Mononuclear cell (primary cell): ENCODE results near the gene ARHGAP30. TPM values are rescaled to one million over a fixed set of nuclear protein-coding genes. Genes with fewer than 3 reads are reported as not detected.
"Not testable (repeated sequence)": the region's sequence is repeated elsewhere in the genome, so short reads cannot be mapped to it uniquely, and the experiment has no call there.

ENCODE experiments used
- H3K27me3 ChIP-seq: 2 replicates; pipeline ENCODE4 v1.6.0; 2011; ENCODE audit warnings: low read length, control low read depth; ENCODE audit not compliant: insufficient read depth
- H3K4me1 ChIP-seq: 2 replicates; pipeline ENCODE4 v1.5.1; 2011; ENCODE audit warnings: mild to moderate bottlenecking, low read length, control low read depth; ENCODE audit not compliant: insufficient read depth
- H3K4me3 ChIP-seq: 2 replicates; pipeline ENCODE4 v1.5.1; 2011; ENCODE audit warnings: mild to moderate bottlenecking, low read length, moderate library complexity
- H3K9me3 ChIP-seq: 2 replicates; pipeline ENCODE4 v1.5.1; 2011; ENCODE audit warnings: low read depth, mild to moderate bottlenecking, control low read depth, low read length
- total RNA-seq: library from RNA; depleted of rRNA; stranded (reverse); fragments of >200 nt; gene quantifications from one replicate; pipeline ENCODE4 v1.2.3, GENCODE V29; 2012

Gene ARHGAP30
- total RNA-seq, 1 donor = 60.3 TPM

- Histone ChIP-seq H3K4me3 (peak overlapping the region; percentile 67), H3K4me1 (peaks cover 48% of the 10 kb centered on the region), H3K9me3 (no peaks in the 10 kb centered on the region), H3K27me3 (no peaks in the 10 kb centered on the region)
These were observed 48.3 kb downstream of the ARHGAP30 start for GRCh38 chr1:161021165-161021969.

- H3K4me1 ChIP-seq = peaks cover 48% of the 10 kb centered on the region
- H3K27me3 ChIP-seq = no peaks in the 10 kb centered on the region
- H3K4me3 ChIP-seq = peak within 1 kb of the TSS; percentile 67
- H3K9me3 ChIP-seq = no peaks in the 10 kb centered on the region
These were observed 49.1 kb downstream of the ARHGAP30 start, which contains the start of gene F11R for GRCh38 chr1:161020509-161021164. Gene F11R, minus strand, starts transcription at chr1:161021152. Its CDS starts 79 bp downstream, at chr1:161021073.

GRCh38 chr1:161019751-161020495 is 49.8 kb downstream of the ARHGAP30 start:
- Histone ChIP-seq H3K27me3 (no peaks in the 10 kb centered on the region), H3K9me3 (no peaks in the 10 kb centered on the region), H3K4me3 (peak overlapping the region; percentile 67), H3K4me1 (peaks cover 48% of the 10 kb centered on the region)

GRCh38 chr1:161019111-161019660 is 50.5 kb downstream of the ARHGAP30 start:
- not testable (repeated sequence) for H3K9me3 ChIP-seq, H3K4me3 ChIP-seq, H3K27me3 ChIP-seq
- H3K4me1 ChIP-seq = peaks cover 53% of the 10 kb centered on the region

- Histone ChIP-seq H3K27me3 (no peaks in the 10 kb centered on the region), H3K9me3 (no peaks in the 10 kb centered on the region), H3K4me1 (peaks cover 59% of the 10 kb centered on the region), H3K4me3 (no peak overlapping the region)
These were observed 51.1 kb downstream of the ARHGAP30 start for GRCh38 chr1:161018631-161018930.

- Histone ChIP-seq H3K9me3 (no peaks in the 10 kb centered on the region), H3K4me3 (no peak overlapping the region), H3K4me1 (peaks cover 65% of the 10 kb centered on the region), H3K27me3 (no peaks in the 10 kb centered on the region)
These were observed 51.7 kb downstream of the ARHGAP30 start for GRCh38 chr1:161017756-161018630.

- H3K4me3 ChIP-seq, H3K9me3 ChIP-seq, H3K27me3 ChIP-seq: not testable (repeated sequence)
- H3K4me1 ChIP-seq = peaks cover 72% of the 10 kb centered on the region
These were observed 52.5 kb downstream of the ARHGAP30 start for GRCh38 chr1:161017181-161017580.

- not testable (repeated sequence) for H3K27me3 ChIP-seq, H3K9me3 ChIP-seq, H3K4me3 ChIP-seq
- peaks cover 74% of the 10 kb centered on the region for H3K4me1 ChIP-seq
These were observed 53.0 kb downstream of the ARHGAP30 start for GRCh38 chr1:161016683-161017082.

- no peaks in the 10 kb centered on the region for H3K27me3 ChIP-seq
- peak overlapping the region; percentile 32 for H3K4me3 ChIP-seq
- H3K4me1 ChIP-seq = peaks cover 46% of the 10 kb centered on the region
- H3K9me3 ChIP-seq = no peaks in the 10 kb centered on the region
These were observed 56.0 kb downstream of the ARHGAP30 start for GRCh38 chr1:161013488-161014230.

GRCh38 chr1:161013131-161013487 is 56.6 kb downstream of the ARHGAP30 start:
- H3K27me3 ChIP-seq = no peaks in the 10 kb centered on the region
- no peaks in the 10 kb centered on the region for H3K9me3 ChIP-seq
- peaks cover 40% of the 10 kb centered on the region for H3K4me1 ChIP-seq
- H3K4me3 ChIP-seq = peak overlapping the region; percentile 32

- Histone ChIP-seq H3K4me3 (no peak overlapping the region), H3K9me3 (no peaks in the 10 kb centered on the region), H3K4me1 (peaks cover 33% of the 10 kb centered on the region), H3K27me3 (no peaks in the 10 kb centered on the region)
These were observed 57.3 kb downstream of the ARHGAP30 start for GRCh38 chr1:161012420-161012819.

- Histone ChIP-seq H3K4me1 (peaks cover 29% of the 10 kb centered on the region), H3K9me3 (no peaks in the 10 kb centered on the region), H3K27me3 (no peaks in the 10 kb centered on the region), H3K4me3 (no peak overlapping the region)
These were observed 60.0 kb downstream of the ARHGAP30 start for GRCh38 chr1:161009602-161010211.

GRCh38 chr1:161008869-161009510 is 60.7 kb downstream of the ARHGAP30 start:
- Histone ChIP-seq H3K4me3 (no peak overlapping the region), H3K4me1 (peaks cover 22% of the 10 kb centered on the region), H3K9me3 (no peaks in the 10 kb centered on the region), H3K27me3 (no peaks in the 10 kb centered on the region)
